HG03469 (cell line): ENCODE results near the gene RAB3A.

Source experiments
- ATAC-seq: cut with Tn5 transposase; IDR thresholded peaks from one replicate; pipeline ENCODE4 v1.9.1; 2021; ENCODE audit warnings: mild to moderate bottlenecking, moderate library complexity, moderate number of reproducible peaks; ENCODE audit not compliant: unreplicated experiment

The RAB3A gene

GRCh38 chr19:18152817-18153555 lies 50.9 kb downstream of the RAB3A start, which contains the start of gene PIK3R2:
PIK3R2 (plus strand) TSS chr19:18153163; CDS start chr19:18155880, 2,717 bp downstream.
- ATAC-seq, result peak; percentile 69

- peak; percentile 45 for ATAC-seq
These were observed 51.4 kb downstream of the RAB3A start for GRCh38 chr19:18152442-18152816.

- no peak for ATAC-seq
These were observed 52.8 kb downstream of the RAB3A start for GRCh38 chr19:18150776-18151624.

GRCh38 chr19:18149596-18149975 lies 54.3 kb downstream of the RAB3A start:
- ATAC-seq, result no peak

GRCh38 chr19:18147396-18147795 lies 56.4 kb downstream of the RAB3A start:
- ATAC-seq, result no peak
